NCI-H1436 treated with DMSO at 0.1 percent for 48 hours (cell line): Measurements from ENCODE around the gene ZFC3H1.

Source experiments
- DNase-seq: peaks from one replicate; lab custom pipeline; 2025; lab: John Stamatoyannopoulos, UW

The ZFC3H1 gene

DNA sequence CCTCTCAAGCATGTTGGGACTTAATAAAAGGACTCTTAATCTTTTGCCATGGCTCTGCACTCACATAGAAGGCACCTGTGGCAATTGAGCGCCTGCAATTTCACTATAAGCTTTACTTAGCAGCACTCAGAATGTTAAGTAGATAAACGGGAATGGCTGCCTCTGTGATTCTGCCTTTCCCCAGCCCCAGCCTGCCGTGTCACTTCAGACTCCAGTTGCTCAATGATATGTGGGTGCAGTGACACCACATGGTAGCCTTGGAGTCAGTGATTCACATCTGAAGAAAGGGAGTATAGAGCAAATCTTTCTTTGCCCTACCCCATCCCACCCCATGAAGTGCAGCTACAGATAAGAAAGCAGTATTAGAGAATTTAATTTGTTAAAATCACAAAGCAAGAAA is 96.1 kb downstream of the ZFC3H1 start:
- DNase-seq: no peak

DNA sequence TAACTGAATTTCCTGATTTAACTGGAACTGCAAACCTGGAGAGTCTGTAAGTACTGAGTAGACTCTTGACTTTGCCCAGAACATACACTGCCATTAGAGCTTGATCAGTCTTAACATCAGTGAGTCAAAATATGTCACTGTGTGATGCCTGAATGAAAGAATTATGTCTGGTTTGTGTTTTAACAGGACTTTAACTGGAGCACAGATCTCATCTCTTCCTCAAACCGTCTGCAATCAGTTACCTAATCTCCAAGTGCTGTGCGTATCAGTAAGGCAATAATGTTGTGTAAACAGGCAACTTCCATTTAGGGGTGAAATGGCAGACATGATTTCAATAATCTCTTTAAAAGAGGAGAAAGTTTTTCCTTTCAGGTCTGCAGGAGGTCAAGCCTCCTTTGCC is 97.0 kb downstream of the ZFC3H1 start:
- DNase-seq: no peak

DNA sequence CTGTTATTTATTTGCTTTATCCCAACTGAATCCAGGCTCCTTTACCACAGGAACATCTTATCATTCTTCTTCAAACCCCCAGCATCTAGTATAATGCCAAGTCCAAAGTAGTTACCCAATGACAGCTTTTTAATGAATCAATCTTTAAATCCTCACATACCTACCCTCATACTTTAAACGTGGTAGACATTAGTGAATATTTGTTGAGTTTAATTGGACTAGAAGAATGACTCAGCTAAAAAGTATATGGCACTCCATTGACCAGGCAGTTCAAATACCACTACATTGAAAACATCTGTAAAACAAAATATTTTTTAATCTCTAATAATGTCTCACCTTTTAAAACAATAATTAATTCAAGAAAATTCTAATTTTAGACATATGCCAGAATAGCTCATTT is 98.1 kb downstream of the ZFC3H1 start:
- DNase-seq: no peak

DNA sequence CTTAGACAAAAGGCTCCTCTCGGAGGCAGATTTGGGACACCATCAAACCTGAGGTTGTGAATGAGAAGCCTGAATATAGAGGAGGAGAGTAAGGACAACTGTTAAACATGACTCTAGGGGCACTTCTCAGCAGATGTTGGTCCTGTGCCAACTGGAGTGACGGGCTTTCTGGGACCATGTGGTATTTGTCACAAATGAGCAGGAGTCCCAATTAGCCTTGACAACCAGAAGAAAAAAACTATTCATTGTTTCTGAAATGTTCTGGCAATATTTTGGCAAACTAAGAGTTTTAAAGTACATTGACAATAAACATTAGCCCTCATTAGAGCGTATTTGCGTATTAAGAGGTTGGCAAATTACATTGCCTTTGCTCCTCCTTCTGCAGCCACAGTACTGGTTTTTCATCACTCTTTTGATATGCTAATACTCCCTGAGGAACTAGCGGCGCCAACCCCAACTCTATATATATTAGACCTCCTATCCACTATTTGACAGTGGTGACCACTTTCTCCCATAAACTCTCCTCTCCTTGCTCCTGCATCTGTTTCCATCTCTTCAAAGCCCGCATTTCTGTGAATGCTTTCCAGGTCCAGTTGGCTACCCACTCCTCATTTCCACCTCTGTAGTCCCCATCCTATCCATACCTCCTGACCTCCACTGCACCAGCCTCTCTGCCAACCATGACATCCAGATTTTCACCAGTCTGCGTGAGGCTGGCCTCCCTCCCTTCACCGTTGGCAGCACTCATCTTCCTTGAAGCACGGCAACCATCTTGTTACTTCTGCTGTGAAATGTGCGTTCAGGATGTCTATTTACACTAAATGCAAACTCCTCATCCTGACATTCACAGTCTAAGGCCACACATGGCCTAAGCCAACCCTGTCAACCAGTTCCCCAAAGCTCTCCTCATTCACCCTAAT is 100.7 kb downstream of the ZFC3H1 start:
- no peak for DNase-seq
